Neural progenitor cell (in vitro differentiated cells): ENCODE results near the gene PLEKHA6.

Experiments
- CTCF ChIP-seq: fragments of 200-600 bp; sonication (generic); IDR thresholded peaks from 2 replicates; pipeline ENCODE4 v1.5.1; 2017; ENCODE audit warnings: antibody characterized with exemption, mild to moderate bottlenecking
- EZH2 ChIP-seq: fragments of 200-600 bp; sonication (generic); IDR thresholded peaks from 2 replicates; pipeline ENCODE4 v1.6.1; 2017; ENCODE audit warnings: antibody characterized with exemption, mild to moderate bottlenecking, moderate library complexity
- EZH2phosphoT487 ChIP-seq: fragments of 200-600 bp; sonication (generic); IDR thresholded peaks from 2 replicates; pipeline ENCODE4 v1.6.1; 2017; ENCODE audit warnings: antibody characterized with exemption

GRCh38 chr1:204264805-204265204, 94.9 kb downstream of the PLEKHA6 start:
- TF ChIP-seq CTCF = no peak
- TF ChIP-seq EZH2 = no peak
- TF ChIP-seq EZH2phosphoT487 = no peak
